Cardiac muscle cell (in vitro differentiated cells and primary cell): Measurements from ENCODE around the gene LIMK2. TPM values are rescaled to one million over a fixed set of nuclear protein-coding genes. Genes with fewer than 3 reads are reported as not detected.
"Not testable (repeated sequence)": the region's sequence is repeated elsewhere in the genome, so short reads cannot be mapped to it uniquely, and the experiment has no call there.

Experiments
- DNase-seq, 2 donors: peaks; one replicate each; pipeline versions ENCODE4 v3.0.0 to v3.0.0-alpha.2; 2010 to 2017; ENCODE audit warnings: low read depth in 1 of 2, low spot score in 1 of 2
- H3K27ac ChIP-seq: fragments of 200-600 bp; sonication (generic); 2 replicates; pipeline ENCODE4 v1.5.1; 2016
- H3K27me3 ChIP-seq: fragments of 200-600 bp; sonication (generic); 2 replicates; pipeline ENCODE4 v1.6.0; 2016; ENCODE audit warnings: control low read depth
- H3K36me3 ChIP-seq: fragments of 200-600 bp; sonication (generic); 2 replicates; pipeline ENCODE4 v1.5.1; 2016; ENCODE audit warnings: control low read depth
- H3K4me1 ChIP-seq: fragments of 200-600 bp; sonication (generic); 2 replicates; pipeline ENCODE4 v1.8.1; 2017; ENCODE audit warnings: low read depth, mild to moderate bottlenecking, mixed run types
- H3K4me3 ChIP-seq: fragments of 200-600 bp; sonication (generic); 2 replicates; pipeline ENCODE4 v1.5.1; 2016; ENCODE audit warnings: mild to moderate bottlenecking
- H3K9me3 ChIP-seq: fragments of 200-600 bp; sonication (generic); 2 replicates; pipeline ENCODE4 v1.5.1; 2017; ENCODE audit warnings: low read depth, mild to moderate bottlenecking, control low read depth
- CTCF ChIP-seq: IDR thresholded peaks from 2 replicates; pipeline ENCODE4 v1.5.1; 2012; ENCODE audit warnings: low read depth, mild to moderate bottlenecking, low read length
- polyA plus RNA-seq: library from polyadenylated mRNA; unstranded; fragments of >200 nt; fragmentation: Nextera tagmentation; extraction: Ambion mirVana; gene quantifications from 2 replicates; pipeline ENCODE4 v1.2.1, GENCODE V29; 2016
- total RNA-seq: library from RNA; depleted of rRNA; stranded (reverse); fragments of >200 nt; gene quantifications from 2 replicates; pipeline ENCODE4 v1.2.3, GENCODE V29; 2016

Gene LIMK2
- 29.4 and 32.8 TPM in 2 replicates for total RNA-seq
- 23.2 and 31.4 TPM in 2 replicates for polyA plus RNA-seq

GRCh38 chr22:31211862-31212730 is at the start of gene LIMK2:
TSS of gene LIMK2 (plus strand) at chr22:31212298. CDS start at chr22:31212409, 111 bp downstream.
- no peaks in the 10 kb centered on the region for H3K36me3 ChIP-seq
- peaks cover 6% of the 10 kb centered on the region for H3K4me1 ChIP-seq
- no peak within 1 kb of the TSS for H3K27ac ChIP-seq
- H3K4me3 ChIP-seq: peak within 1 kb of the TSS; percentile 92
- H3K27me3 ChIP-seq: no peaks in the 10 kb centered on the region
- peak; percentile 81 for TF ChIP-seq CTCF
- peak; percentile 87 to 97 for DNase-seq
- H3K9me3 ChIP-seq: no peaks in the 10 kb centered on the region

- Histone ChIP-seq H3K27ac (no peak overlapping the region), H3K36me3 (no peaks in the 10 kb centered on the region), H3K9me3 (no peaks in the 10 kb centered on the region), H3K27me3 (no peaks in the 10 kb centered on the region), H3K4me1 (no peaks in the 10 kb centered on the region), H3K4me3 (no peak overlapping the region)
- TF ChIP-seq CTCF: no peak
- DNase-seq: no peak
Observed at GRCh38 chr22:31170971-31171370, 41.1 kb upstream of the LIMK2 start.

GRCh38 chr22:31171734-31172133 is 40.4 kb upstream of the LIMK2 start:
- not testable (repeated sequence) for H3K36me3 ChIP-seq, H3K4me3 ChIP-seq, H3K27ac ChIP-seq, H3K4me1 ChIP-seq, H3K27me3 ChIP-seq, H3K9me3 ChIP-seq, DNase-seq

GRCh38 chr22:31173386-31174145 is 38.5 kb upstream of the LIMK2 start:
- Histone ChIP-seq H3K4me1 (no peaks in the 10 kb centered on the region), H3K4me3 (no peak overlapping the region), H3K27me3 (no peaks in the 10 kb centered on the region), H3K27ac (no peak overlapping the region), H3K9me3 (no peaks in the 10 kb centered on the region), H3K36me3 (no peaks in the 10 kb centered on the region)
- DNase-seq: peak in 1 of 2 donors; percentile 64
- TF ChIP-seq CTCF: no peak

GRCh38 chr22:31176923-31177322 is 35.2 kb upstream of the LIMK2 start:
- Histone ChIP-seq H3K4me3 (no peak overlapping the region), H3K4me1 (no peaks in the 10 kb centered on the region), H3K27me3 (no peaks in the 10 kb centered on the region), H3K9me3 (no peaks in the 10 kb centered on the region), H3K27ac (no peak overlapping the region), H3K36me3 (no peaks in the 10 kb centered on the region)
- DNase-seq: no peak
- TF ChIP-seq CTCF: no peak
